Mucosa of stomach (tissue), 1 donor: ENCODE data around the gene FAM120A.

Experiments used
- H3K27me3 ChIP-seq: one replicate; pipeline ENCODE4 v1.7.0; 2013; ENCODE audit warnings: mild to moderate bottlenecking, low read length; ENCODE audit not compliant: control insufficient read depth, insufficient read depth
- H3K36me3 ChIP-seq: one replicate; pipeline ENCODE4 v1.7.0; 2013; ENCODE audit warnings: low read length; ENCODE audit not compliant: control insufficient read depth, insufficient read depth
- H3K4me1 ChIP-seq: one replicate; pipeline ENCODE4 v1.7.0; 2013; ENCODE audit warnings: mild to moderate bottlenecking, low read length; ENCODE audit not compliant: control insufficient read depth, insufficient read depth
- H3K4me3 ChIP-seq: one replicate; pipeline ENCODE4 v1.7.0; 2013; ENCODE audit warnings: low read length
- H3K9ac ChIP-seq: one replicate; pipeline ENCODE4 v1.7.0; 2013; ENCODE audit warnings: mild to moderate bottlenecking, low read length, moderate library complexity
- H3K9me3 ChIP-seq: one replicate; pipeline ENCODE4 v1.7.0; 2013; ENCODE audit warnings: mild to moderate bottlenecking, low read length, moderate library complexity; ENCODE audit not compliant: control insufficient read depth
- donor health status: Pancreatic carcinoma.

FAM120A gene

GRCh38 chr9:93450945-93451815 is at the start of gene FAM120A:
Gene FAM120A, plus strand, starts transcription at chr9:93451685. Its CDS starts 231 bp downstream, at chr9:93451916.
- Histone ChIP-seq H3K27me3 (no peaks in the 10 kb centered on the region), H3K4me3 (peak within 1 kb of the TSS; percentile 68), H3K4me1 (no peaks in the 10 kb centered on the region), H3K36me3 (peaks cover 5% of the 10 kb centered on the region), H3K9ac (peak within 1 kb of the TSS; percentile 93), H3K9me3 (no peaks in the 10 kb centered on the region)

GRCh38 chr9:93406371-93406770 is 45.1 kb upstream of the FAM120A start:
- Histone ChIP-seq H3K4me3 (no peak overlapping the region), H3K9ac (no peak overlapping the region), H3K9me3 (no peaks in the 10 kb centered on the region), H3K27me3 (no peaks in the 10 kb centered on the region), H3K36me3 (no peaks in the 10 kb centered on the region), H3K4me1 (no peaks in the 10 kb centered on the region)

DNA sequence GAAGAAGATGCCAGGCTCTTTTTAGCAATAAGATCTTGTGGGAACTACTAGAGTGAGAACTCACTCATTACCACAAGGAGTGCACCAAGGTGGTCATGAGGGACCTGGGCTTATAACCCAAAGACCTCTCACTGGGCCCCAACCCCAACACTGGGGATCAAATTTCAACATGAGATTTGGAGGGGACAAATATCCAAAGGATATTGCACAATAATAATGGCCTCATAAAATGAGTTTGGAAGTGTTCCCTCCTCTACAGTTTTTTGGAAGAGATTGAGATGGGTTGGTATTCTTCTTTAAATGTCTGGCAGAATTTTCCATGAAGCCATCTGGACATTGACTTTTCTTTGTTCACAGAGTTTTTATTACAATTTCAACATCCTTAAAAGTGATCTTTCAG is 38.0 kb upstream of the FAM120A start:
- Histone ChIP-seq H3K36me3 (no peaks in the 10 kb centered on the region), H3K27me3 (no peaks in the 10 kb centered on the region), H3K9ac (no peak overlapping the region), H3K4me3 (no peak overlapping the region), H3K4me1 (no peaks in the 10 kb centered on the region), H3K9me3 (no peaks in the 10 kb centered on the region)

DNA sequence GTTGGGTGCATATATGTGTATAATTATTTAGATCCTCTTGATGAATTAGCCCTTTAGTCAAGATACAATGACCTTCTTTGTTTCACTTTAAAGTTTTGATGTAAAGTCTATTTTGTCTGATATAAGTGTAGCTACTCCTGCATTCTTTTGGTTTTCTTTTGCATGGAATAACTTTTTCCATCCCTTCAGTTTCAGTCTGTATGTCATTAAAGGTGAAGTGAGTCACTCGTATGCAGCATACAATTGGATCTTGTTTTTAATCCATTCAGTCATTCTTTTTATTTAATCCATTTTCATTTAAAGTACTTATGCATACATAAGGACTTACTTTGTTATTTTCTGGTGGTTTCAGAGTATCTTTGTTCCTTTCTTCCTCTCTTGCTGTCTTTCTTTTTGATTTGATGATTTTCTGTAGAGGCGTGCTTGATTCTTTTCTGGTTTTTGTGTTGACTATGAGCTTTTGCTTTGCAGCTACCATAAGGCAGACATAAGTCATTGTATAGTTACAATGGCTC is 36.3 kb upstream of the FAM120A start:
- H3K4me1 ChIP-seq, result no peaks in the 10 kb centered on the region
- H3K4me3 ChIP-seq, result no peak overlapping the region
- H3K9ac ChIP-seq, result no peak overlapping the region
- no peaks in the 10 kb centered on the region for H3K36me3 ChIP-seq
- H3K27me3 ChIP-seq, result no peaks in the 10 kb centered on the region
- H3K9me3 ChIP-seq, result no peaks in the 10 kb centered on the region

DNA sequence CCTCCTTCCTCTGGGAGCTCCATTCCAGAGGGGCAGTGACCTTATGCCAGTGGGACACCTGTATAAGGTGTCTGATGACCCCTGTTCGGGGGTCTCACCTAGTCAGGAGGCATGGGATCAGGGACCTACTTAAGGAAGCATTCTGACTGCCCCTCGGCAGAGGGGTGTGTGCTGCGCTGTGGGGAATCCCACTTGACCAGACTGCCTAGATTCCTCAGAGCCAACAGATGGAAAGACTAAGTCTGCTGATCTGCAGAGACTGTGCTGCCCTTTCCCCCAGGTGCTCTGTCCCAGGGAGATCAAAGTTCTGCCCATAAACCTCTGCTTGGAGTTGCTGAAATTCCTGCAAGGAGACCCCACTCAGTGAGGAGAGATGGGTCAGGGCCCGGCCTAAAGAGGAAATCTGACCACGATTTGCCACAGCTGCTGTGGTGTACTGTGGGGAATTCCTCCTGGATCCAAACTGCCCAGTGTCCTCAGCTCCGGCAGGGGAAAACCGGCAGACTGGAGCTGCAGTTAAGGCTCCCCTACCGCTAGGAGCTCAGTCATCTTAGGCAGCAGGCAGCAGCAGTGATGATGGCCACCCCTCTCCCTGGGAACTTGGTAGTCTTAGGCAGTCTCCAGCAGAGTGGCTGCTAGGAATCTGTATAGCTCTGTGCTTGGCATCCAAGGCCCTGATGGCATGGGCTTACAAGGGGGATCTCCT is 34.8 kb upstream of the FAM120A start:
- H3K9ac ChIP-seq, result no peak overlapping the region
- H3K4me3 ChIP-seq, result no peak overlapping the region
- H3K9me3 ChIP-seq, result no peaks in the 10 kb centered on the region
- no peaks in the 10 kb centered on the region for H3K4me1 ChIP-seq
- no peaks in the 10 kb centered on the region for H3K27me3 ChIP-seq
- H3K36me3 ChIP-seq, result no peaks in the 10 kb centered on the region

GRCh38 chr9:93417538-93417937 is 33.9 kb upstream of the FAM120A start:
- Histone ChIP-seq H3K4me3 (no peak overlapping the region), H3K27me3 (no peaks in the 10 kb centered on the region), H3K4me1 (no peaks in the 10 kb centered on the region), H3K9ac (no peak overlapping the region), H3K9me3 (no peaks in the 10 kb centered on the region), H3K36me3 (no peaks in the 10 kb centered on the region)

DNA sequence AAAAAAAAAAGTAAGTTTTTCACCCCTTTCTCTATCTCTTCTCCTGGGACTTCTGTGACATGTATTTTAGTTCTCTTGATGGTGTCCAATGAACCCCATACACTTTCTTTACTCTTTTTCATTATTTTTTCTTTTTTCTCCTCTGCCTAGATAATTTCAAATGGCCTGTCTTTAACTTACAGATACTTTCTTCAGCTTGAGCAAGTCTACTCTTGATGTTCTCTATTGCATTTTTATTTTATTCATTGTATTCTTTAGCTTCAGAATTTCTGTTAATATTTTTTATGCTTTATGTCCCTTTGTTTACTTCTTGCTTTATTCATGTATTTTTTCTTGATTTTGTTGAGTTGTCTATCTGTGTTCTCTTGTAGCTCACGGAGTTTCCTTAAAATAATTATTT is 32.5 kb upstream of the FAM120A start:
- no peak overlapping the region for H3K4me3 ChIP-seq
- no peaks in the 10 kb centered on the region for H3K36me3 ChIP-seq
- H3K9me3 ChIP-seq, result no peaks in the 10 kb centered on the region
- no peaks in the 10 kb centered on the region for H3K4me1 ChIP-seq
- no peak overlapping the region for H3K9ac ChIP-seq
- H3K27me3 ChIP-seq, result no peaks in the 10 kb centered on the region

DNA sequence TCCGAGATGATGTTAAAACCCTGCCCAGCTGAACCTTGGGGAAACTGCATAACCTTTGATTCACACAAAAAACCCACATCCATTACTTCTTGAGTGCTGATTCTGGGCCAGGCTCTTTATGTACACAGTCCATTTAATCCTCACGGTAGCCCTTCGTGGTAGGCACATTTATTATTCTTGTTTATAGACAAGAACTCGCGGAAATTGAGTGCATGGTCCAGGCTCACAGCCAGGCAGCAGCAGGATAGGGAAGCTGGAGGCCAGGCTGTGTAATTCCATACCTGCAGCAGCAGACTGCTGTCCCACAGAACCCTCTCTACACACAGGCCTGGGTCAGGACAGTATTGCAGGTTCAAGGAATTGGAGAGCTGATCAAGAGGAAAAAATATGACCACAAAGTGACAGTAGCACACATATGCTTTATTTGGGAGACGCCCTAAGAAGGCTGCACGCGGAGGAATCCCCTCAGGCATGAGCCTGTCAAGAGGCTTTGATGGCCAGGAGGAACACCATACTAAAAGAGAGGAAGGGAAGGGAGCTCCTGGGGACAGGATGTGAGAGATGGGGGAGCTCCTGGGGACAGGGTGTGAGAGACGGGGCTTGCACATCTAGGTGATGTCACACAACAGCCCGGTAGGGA is 28.4 kb upstream of the FAM120A start:
- no peaks in the 10 kb centered on the region for H3K4me1 ChIP-seq
- no peaks in the 10 kb centered on the region for H3K36me3 ChIP-seq
- no peak overlapping the region for H3K9ac ChIP-seq
- H3K9me3 ChIP-seq, result no peaks in the 10 kb centered on the region
- H3K4me3 ChIP-seq, result no peak overlapping the region
- no peaks in the 10 kb centered on the region for H3K27me3 ChIP-seq

DNA sequence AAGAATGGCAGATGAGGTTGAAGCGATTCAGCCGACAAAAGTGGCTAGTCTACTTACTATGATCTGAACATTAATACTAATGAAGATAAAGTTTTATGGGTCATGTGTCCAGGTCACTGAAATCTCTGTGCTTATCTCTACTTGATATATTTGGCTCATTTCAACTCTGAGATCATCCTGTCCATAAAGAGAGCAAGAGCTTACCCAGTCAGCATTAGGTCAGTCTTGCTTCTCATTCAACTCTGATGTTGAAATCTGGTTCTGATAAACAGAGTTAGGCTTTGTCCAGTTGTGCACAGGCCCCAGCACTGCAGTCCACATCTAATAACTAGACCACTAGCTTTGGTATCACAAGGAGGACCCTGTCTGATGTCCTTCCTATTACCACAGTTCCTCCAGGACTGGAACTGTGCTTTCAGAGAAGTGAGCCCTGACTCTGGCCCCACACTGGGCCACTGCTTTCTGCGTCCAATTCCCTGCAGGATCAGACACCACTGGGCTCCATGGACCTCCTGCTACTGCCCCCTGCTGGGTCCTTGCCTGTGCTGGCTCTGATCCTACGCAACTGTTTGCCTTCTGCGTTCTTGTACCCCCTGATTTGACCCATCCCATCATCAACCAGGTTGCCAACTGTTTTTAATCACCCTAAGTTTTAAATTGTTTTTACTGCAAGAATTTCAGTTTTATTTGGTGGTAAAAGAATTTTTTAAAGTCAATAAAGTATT is 23.7 kb upstream of the FAM120A start:
- Histone ChIP-seq H3K4me1 (no peaks in the 10 kb centered on the region), H3K9ac (no peak overlapping the region), H3K9me3 (no peaks in the 10 kb centered on the region), H3K4me3 (no peak overlapping the region), H3K27me3 (no peaks in the 10 kb centered on the region), H3K36me3 (no peaks in the 10 kb centered on the region)

GRCh38 chr9:93431539-93432105 is 19.9 kb upstream of the FAM120A start:
- Histone ChIP-seq H3K9ac (no peak overlapping the region), H3K4me3 (no peak overlapping the region), H3K9me3 (no peaks in the 10 kb centered on the region), H3K36me3 (no peaks in the 10 kb centered on the region), H3K4me1 (no peaks in the 10 kb centered on the region), H3K27me3 (no peaks in the 10 kb centered on the region)

GRCh38 chr9:93432964-93433363 is 18.5 kb upstream of the FAM120A start:
- Histone ChIP-seq H3K36me3 (no peaks in the 10 kb centered on the region), H3K27me3 (no peaks in the 10 kb centered on the region), H3K9ac (no peak overlapping the region), H3K4me1 (no peaks in the 10 kb centered on the region), H3K9me3 (no peaks in the 10 kb centered on the region), H3K4me3 (no peak overlapping the region)
